Measurements from ENCODE around the gene ANK3. TPM values are rescaled to one million over a fixed set of nuclear protein-coding genes. Genes with fewer than 3 reads are reported as not detected.

Gene ANK3
- total RNA-seq, 4 donors from 2014 or later, result 6.4 to 23.2 (median 13.5) TPM

GRCh38 chr10:60044242-60044641, 345.4 kb downstream of the ANK3 start:
- TF ChIP-seq CTCF (IDR thresholded peaks at IDR 0.05; ENCODE audit: low read depth), result no peak

GRCh38 chr10:60043561-60044241, 346.0 kb downstream of the ANK3 start:
- TF ChIP-seq CTCF (IDR thresholded peaks at IDR 0.05; ENCODE audit: low read depth), result no peak

GRCh38 chr10:60042914-60043313, 346.8 kb downstream of the ANK3 start:
- TF ChIP-seq CTCF (IDR thresholded peaks at IDR 0.05; ENCODE audit: low read depth), result no peak

- TF ChIP-seq CTCF (IDR thresholded peaks at IDR 0.05; ENCODE audit: low read depth), result no peak
These were observed 347.4 kb downstream of the ANK3 start for GRCh38 chr10:60042262-60042661.

GRCh38 chr10:60041489-60042133, 348.1 kb downstream of the ANK3 start:
- TF ChIP-seq CTCF (IDR thresholded peaks at IDR 0.05; ENCODE audit: low read depth), result no peak

GRCh38 chr10:60040014-60040662, 349.5 kb downstream of the ANK3 start:
- no peak for TF ChIP-seq CTCF (IDR thresholded peaks at IDR 0.05; ENCODE audit: low read depth)

GRCh38 chr10:60035984-60036383, 353.7 kb downstream of the ANK3 start:
- TF ChIP-seq CTCF (IDR thresholded peaks at IDR 0.05; ENCODE audit: low read depth), result no peak
